GM21723 (cell line): ENCODE data around the gene ANKRD30A.
"Not testable (repeated sequence)": the region's sequence is repeated elsewhere in the genome, so short reads cannot be mapped to it uniquely, and the experiment has no call there.

Experiments
- ATAC-seq: cut with Tn5 transposase; IDR thresholded peaks from one replicate; pipeline ENCODE4 v1.9.1; 2021; ENCODE audit warnings: mild to moderate bottlenecking, moderate library complexity; ENCODE audit not compliant: unreplicated experiment

ANKRD30A gene

GRCh38 chr10:37125191-37125732, at the start of gene ANKRD30A:
TSS of gene ANKRD30A (plus strand) at chr10:37125598. CDS start at chr10:37125788, 190 bp downstream.
- ATAC-seq = no peak

- ATAC-seq = not testable (repeated sequence)
Observed at GRCh38 chr10:37076083-37076482, 49.3 kb upstream of the ANKRD30A start.

GRCh38 chr10:37095792-37096573, 29.4 kb upstream of the ANKRD30A start:
- no peak for ATAC-seq

GRCh38 chr10:37101261-37101660, 24.1 kb upstream of the ANKRD30A start:
- no peak for ATAC-seq

- ATAC-seq = no peak
Observed at GRCh38 chr10:37109000-37109399, 16.4 kb upstream of the ANKRD30A start.

GRCh38 chr10:37124532-37124931, 866 bp upstream of the ANKRD30A start:
- ATAC-seq = no peak

GRCh38 chr10:37125921-37126320, 523 bp downstream of the ANKRD30A start:
- no peak for ATAC-seq

- no peak for ATAC-seq
Observed at GRCh38 chr10:37146443-37146842, 21.0 kb downstream of the ANKRD30A start.

- ATAC-seq = not testable (repeated sequence)
Observed at GRCh38 chr10:37162430-37162829, 37.0 kb downstream of the ANKRD30A start.

- ATAC-seq = not testable (repeated sequence)
Observed at GRCh38 chr10:37171945-37172344, 46.5 kb downstream of the ANKRD30A start.

GRCh38 chr10:37178296-37178695, 52.9 kb downstream of the ANKRD30A start:
- ATAC-seq = not testable (repeated sequence)

- ATAC-seq = not testable (repeated sequence)
Observed at GRCh38 chr10:37182719-37183118, 57.3 kb downstream of the ANKRD30A start.

GRCh38 chr10:37206132-37206531, 80.7 kb downstream of the ANKRD30A start:
- no peak for ATAC-seq

GRCh38 chr10:37220866-37221265, 95.5 kb downstream of the ANKRD30A start:
- no peak for ATAC-seq

- ATAC-seq = no peak
Observed at GRCh38 chr10:37222046-37222445, 96.6 kb downstream of the ANKRD30A start.

GRCh38 chr10:37225163-37225562, 99.8 kb downstream of the ANKRD30A start:
- ATAC-seq = no peak

GRCh38 chr10:37226524-37226923, 101.1 kb downstream of the ANKRD30A start:
- ATAC-seq = no peak

- ATAC-seq = no peak
Observed at GRCh38 chr10:37234692-37235091, 109.3 kb downstream of the ANKRD30A start.

GRCh38 chr10:37236093-37236492, 110.7 kb downstream of the ANKRD30A start:
- ATAC-seq = no peak

GRCh38 chr10:37240223-37240622, 114.8 kb downstream of the ANKRD30A start:
- no peak for ATAC-seq

- no peak for ATAC-seq
Observed at GRCh38 chr10:37246637-37247036, 121.2 kb downstream of the ANKRD30A start.

- not testable (repeated sequence) for ATAC-seq
Observed at GRCh38 chr10:37255837-37256236, 130.4 kb downstream of the ANKRD30A start.
